GM19438 (cell line): ENCODE data around the gene STAT5B.

Source experiments
- ATAC-seq: cut with Tn5 transposase; IDR thresholded peaks from one replicate; pipeline ENCODE4 v1.9.1; 2021; ENCODE audit warnings: low read depth; ENCODE audit not compliant: unreplicated experiment

STAT5B gene

GRCh38 chr17:42286411-42287221 is 10.4 kb upstream of the STAT5B start:
- no peak for ATAC-seq

- no peak for ATAC-seq
Measured at GRCh38 chr17:42285346-42286050, 9.3 kb upstream of the STAT5B start.

- no peak for ATAC-seq
Measured at GRCh38 chr17:42284566-42284965, 8.4 kb upstream of the STAT5B start.

DNA sequence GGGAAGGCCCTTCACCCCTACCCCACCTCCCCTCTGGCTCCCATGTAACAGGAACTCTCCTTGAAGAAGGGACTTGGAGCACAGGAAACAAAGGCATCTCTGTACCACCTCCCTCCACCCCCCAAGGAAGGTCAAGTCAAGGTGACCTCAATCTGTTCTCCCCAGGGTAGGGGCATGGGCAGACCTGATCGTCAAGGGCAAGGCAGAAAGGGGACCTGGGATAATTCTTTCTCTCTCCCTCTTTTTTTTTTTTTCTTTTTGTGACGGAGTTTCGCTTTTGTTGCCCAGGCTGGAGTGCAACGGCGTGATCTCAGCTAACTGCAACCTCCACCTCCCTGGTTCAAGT is 7.8 kb upstream of the STAT5B start:
- no peak for ATAC-seq

- ATAC-seq: no peak
Measured at GRCh38 chr17:42283241-42284023, 7.2 kb upstream of the STAT5B start.

DNA sequence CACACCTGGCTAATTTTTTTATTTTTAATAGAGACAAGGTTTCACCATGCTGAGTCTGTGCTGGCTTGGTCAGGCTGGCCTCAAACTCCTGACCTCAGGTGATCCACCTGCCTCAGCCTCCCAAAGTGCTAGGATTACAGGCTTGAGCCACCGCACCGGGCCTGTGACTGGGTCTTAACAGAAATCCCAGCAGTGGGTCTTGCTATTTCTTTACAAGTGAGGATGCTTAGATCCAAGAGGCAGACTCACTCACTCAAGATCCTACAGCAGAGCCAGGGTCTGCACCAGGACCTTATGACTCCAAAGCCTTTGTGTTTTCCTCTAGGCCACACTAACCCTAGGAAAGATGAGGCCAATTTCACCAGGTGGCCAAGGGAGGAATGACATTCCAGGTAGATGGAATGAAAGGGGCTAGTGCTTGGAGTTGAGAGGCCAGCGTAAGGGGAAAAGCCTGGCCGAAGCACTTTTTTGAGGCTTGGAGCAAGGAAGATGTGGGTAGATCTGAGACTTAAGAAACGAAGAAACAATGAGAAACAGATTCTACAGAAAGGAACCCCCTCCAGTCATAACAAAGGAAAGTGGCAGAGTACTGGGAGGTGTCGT is 6.4 kb upstream of the STAT5B start:
- ATAC-seq: no peak

DNA sequence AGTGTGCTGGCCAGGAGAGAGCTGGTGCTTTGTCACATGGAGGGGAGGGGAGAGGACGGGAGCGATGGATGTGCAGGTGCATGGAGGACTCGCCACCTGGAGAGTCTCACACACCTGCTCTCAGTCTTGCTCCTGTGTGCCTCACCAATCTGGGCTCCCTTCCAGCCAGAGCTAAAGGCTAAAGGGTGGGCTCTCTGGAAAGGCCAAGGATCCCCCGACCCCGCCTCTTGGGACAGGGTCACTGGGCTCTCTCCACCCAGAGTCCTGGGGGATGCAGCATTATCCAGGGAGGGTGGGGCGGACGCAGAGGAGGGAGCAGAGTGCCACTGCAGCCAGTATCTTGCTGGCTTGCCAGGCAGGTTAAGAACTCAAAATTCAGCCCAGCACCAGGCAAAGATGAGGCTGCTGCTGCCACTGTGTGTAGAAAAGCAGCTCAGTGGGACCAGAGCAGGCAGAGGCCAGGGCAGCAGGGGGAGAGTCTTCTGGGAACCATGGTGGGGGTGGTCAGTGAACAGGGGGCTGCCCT is 5.4 kb upstream of the STAT5B start:
- ATAC-seq: no peak

DNA sequence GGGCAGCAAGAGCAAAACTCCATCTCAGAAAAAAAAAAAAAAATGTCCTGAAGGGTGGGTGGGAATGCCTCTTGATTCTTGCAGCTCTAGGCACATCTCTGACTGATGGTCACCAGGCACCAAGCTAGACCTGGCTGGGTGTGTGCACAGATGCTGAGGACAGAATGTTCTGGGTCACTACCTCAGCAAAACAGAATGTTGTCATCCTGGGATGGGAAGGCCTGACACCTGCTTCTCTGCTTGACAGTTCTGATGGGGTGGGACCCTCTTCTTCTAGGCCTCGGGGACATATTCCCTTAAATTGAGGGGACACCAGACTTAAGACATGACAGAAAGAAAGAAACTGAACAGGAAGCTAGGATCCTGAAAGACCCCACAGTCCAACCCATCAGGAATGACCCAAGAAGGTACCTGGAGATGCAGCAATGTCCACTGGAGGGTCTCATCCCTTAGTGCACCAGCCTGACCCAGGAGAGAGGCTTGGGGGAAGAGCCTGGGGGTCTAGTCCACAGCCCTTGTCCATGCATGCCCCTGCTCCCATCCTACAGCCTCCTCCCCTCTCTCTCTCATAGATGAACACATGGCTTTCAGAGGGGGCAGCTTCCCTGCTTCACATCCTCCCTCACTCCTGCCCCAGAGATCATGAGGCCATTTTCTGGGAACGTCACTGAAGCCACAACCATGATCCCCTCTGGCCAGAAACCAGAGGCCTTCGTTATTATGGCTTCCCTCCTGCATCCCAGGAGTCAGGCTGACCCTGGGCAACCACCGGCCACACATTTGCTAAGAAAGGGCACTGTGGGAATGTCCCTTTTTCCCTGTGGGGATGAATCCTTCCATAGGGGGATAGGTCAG is 3.8 kb upstream of the STAT5B start:
- ATAC-seq: no peak

GRCh38 chr17:42277342-42277712 is 1.1 kb upstream of the STAT5B start:
- no peak for ATAC-seq

DNA sequence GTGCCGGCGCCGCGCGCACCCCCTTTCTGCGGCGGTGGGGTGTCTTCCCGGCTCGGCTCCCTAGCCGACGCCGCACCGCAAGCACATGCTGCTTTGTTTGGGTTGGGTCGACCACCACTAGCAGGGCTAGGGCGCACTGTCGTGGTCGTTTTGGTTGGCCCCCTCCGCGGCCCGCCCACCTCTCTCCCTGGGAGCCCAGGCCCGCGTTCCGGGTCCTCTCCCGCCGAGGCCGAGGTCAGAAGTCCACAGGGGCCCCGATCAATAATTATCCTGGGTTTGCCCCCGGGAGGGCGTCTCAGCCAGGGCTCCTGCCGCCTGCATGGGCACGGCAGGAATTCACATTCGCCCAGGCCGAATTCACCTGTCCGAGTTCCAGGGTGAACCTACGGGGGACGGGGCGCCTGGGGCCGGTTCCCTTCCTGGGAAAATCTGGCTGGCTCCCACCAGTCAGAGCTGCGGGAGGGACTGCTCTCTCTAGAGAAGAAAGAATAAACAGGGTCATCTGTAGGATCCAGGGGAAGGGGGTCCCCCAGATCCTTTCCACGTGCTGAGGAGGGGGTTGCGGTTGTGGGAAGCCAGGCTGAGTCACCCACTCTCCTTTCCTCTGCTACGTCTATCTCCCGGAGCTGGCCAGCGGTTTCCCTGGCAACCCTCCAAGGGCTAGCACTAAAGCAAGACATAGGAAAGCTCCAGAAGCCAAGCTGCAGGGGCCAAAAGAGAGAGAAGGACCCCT is 584 bp upstream of the STAT5B start:
- ATAC-seq: peak; percentile 27

- peak; percentile 42 for ATAC-seq
Measured at GRCh38 chr17:42275527-42276358, 448 bp downstream of the STAT5B start.

- no peak for ATAC-seq
Measured at GRCh38 chr17:42274812-42275526, 1.2 kb downstream of the STAT5B start.

DNA sequence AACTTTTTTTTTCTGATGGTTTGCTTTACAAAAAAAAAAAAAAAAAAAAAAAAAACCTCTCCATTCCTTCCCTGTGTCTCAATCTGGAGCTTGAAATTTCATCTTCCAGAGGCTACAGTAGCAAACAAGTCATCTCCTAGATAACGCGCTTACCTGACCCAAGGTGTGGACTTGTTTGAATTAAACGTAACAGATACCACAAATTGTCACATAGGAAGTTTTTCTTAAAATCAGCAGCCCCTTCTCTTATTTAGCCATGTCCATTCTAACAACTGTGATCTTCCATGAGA is 2.0 kb downstream of the STAT5B start:
- ATAC-seq: no peak

DNA sequence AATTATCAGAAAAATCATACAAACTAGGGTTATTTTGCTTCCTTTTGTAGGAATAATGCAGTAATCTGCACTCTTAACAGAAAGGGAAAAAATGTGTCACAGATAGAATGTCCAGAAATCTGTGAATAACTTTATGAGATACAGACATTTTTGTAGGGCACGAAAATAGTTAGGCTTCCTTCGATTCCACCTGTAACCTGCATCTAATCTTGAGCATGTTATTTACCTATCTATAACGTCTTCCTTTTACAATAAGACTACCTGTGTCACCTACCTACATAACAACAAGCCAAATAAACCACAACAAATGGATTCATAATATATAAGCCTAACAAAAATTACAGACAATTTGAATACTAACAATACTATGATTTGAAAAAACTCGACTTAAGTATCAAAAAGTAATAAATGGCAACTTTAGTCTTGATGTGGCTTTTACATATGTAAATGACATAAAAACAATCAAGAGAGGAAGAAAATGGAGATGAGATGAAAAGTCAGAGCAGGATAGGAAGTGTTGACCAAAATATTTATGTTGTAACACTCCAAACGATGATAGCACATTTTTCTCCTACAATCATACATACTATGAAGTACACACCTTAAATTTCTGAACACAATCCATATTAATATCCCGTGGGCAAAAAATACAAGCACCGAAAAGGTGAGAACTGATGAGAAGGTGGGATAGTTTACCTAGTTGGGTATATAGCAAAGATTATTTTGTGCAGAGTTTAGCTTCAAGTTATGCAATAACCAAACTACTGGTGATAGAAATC is 2.5 kb downstream of the STAT5B start:
- no peak for ATAC-seq

DNA sequence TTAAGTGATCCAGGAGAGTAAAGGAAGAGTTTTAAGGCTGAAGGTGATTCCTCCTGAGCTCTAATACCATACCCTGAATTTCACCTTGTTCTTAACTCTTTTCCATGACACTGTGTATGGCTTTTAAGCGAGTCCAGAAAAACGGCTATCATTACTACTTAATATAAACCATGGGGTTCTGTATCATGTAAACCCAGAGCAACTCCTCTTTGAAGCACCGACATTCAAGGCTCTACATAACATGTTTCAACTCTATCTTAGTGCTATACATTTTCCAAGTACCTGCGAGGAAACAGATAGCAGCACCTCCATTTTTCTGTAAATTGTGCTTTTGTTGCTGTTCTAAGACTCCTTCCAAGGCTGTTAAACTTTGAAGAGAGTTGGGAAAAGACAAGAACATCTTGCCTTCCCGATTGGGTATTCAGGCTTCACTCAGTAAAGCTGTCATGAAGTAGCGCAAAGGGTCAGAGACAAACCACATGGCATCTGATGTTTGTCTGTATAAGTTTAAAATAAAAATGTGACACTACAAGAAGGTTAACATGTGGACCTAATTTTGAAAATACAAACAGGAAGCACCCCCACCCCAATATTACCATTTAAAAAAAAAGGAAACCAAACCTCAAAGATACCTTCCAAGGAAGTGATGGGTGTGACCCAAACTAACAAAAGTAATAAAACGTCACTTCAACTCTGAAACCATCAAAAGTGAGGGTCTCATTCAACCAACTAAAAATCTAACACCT is 3.9 kb downstream of the STAT5B start:
- ATAC-seq: no peak

DNA sequence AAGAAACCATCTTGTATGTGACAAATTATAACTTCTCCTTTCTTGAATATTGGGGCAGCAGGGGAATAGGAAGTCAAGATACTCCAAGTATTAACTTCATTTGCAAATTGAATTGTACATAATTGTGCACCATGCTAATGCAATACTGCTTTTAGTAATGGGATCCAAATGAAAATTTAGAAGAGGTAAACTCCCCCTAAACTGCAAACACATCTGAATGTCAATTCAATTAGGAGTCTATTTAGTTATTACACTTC is 4.5 kb downstream of the STAT5B start:
- no peak for ATAC-seq
